Stimulated activated CD4-positive, alpha-beta T cell treated with anti-CD3 and anti-CD28 coated beads, Interleukin-4, amount 100 ng/mL, for 48 hours (primary cell): ENCODE results near the gene PNRC2.
"Not testable (repeated sequence)": the region's sequence is repeated elsewhere in the genome, so short reads cannot be mapped to it uniquely, and the experiment has no call there.

Experiments used
- DNase-seq, 2 donors: peaks; one replicate each; pipeline ENCODE4 v3.0.0-alpha.2; 2020; ENCODE audit warnings: low read depth in 2 of 2

PNRC2 gene

DNA sequence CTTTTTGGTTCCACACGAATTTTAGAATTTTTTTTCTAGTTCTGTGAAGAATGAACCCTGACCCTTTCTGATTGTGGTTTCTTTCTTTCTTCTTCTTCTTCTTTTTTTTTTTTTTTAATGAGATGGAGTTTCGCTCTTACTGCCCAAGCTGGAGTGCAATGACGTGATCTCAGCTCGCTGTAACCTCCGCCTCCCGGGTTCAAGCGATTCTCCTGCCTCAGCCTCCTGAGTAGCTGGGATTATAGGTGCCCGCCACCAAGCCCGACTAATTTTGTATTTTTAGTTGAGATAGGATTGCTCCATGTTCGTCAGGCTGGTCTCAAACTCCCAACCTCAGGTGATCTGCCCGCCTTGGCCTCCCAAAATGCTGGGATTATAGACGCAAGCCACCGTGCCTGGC is 32.4 kb downstream of the PNRC2 start:
- DNase-seq: not testable (repeated sequence)

- no peak for DNase-seq
These were observed 35.8 kb downstream of the PNRC2 start for GRCh38 chr1:23995431-23995837.

GRCh38 chr1:23996700-23997229 is 37.1 kb downstream of the PNRC2 start:
- no peak for DNase-seq

GRCh38 chr1:23997812-23998211 is 38.2 kb downstream of the PNRC2 start:
- DNase-seq: no peak

DNA sequence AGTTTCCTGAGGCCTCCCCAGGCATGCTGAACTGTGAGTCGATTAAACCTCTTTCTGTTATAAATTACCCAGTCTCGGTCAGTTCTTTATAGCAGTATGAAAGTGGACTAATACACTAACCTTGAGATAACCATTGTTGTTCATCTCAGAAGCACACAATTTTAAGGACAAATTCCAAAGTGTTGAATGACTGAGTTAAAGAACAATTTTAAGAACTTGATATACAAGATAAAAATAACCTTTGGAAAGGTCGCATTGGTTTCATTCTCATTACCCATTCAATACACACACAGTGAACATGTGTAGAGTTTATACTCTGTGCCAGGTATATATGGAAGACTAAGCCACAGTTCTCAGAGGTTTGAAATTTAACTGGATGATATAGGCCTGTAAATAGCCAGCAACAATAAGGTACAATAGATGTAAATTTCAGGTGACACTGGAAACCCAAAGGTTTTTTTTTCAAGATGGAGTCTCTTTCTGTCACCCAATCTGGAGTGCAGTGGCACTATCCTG is 39.6 kb downstream of the PNRC2 start:
- DNase-seq: no peak

DNA sequence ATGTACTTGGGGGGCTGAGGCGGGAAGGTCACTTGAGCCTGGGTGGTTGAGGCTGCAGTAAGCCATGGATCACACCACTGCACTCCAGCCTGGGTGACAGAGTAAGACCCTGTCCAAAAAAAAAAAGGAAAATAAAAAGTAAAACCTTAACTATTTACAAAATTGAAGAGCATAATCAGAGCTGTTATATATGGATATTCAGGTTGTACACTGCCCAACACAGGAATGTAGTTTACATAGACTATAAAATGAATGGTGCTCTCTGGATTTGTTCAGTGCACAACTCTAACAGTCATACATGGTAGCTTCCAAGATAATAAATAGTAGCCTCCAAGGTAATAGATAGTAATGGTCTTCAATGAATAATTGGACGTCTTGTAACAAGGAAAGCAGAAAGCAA is 43.1 kb downstream of the PNRC2 start:
- no peak for DNase-seq

DNA sequence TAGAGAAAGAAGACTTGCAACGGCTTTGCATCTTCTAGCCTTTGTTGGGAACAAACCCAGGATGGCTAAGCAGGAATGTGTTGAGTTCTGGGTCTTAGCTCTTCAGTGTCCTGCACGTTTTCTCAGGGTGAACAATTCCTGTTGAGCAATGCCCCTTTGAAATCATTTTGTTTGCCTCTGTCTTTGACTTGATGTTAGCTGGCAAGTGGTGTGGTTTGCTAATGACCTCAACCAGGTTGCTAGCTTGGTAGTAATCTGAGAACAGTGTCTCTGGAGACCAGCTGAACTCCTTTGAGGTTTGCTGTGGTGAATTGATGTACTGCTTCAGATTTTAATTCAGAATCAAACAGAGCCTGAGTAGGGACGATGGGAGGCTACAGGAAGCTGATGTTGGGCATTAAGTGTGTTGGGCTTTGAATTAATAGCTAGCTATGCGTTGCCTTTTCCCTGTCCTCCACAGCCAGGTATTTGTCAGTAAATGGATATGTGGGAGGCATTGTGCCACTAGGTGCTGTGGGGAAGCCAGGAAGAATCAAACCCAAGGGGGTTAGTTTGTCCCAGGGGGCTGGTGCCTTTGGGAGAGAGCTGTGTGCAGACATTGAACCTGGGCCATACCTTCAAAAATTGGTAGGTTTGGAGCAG is 43.8 kb downstream of the PNRC2 start:
- no peak for DNase-seq

GRCh38 chr1:24004132-24004531 is 44.5 kb downstream of the PNRC2 start:
- no peak for DNase-seq

GRCh38 chr1:24005163-24005562 is 45.5 kb downstream of the PNRC2 start:
- no peak for DNase-seq

- DNase-seq: no peak
These were observed 47.5 kb downstream of the PNRC2 start for GRCh38 chr1:24007079-24007478.

GRCh38 chr1:24008574-24009184 is 49.1 kb downstream of the PNRC2 start:
- DNase-seq: not testable (repeated sequence)

GRCh38 chr1:24009406-24009805 is 49.8 kb downstream of the PNRC2 start:
- DNase-seq: no peak

- no peak for DNase-seq
These were observed 51.0 kb downstream of the PNRC2 start for GRCh38 chr1:24010650-24011049.

DNA sequence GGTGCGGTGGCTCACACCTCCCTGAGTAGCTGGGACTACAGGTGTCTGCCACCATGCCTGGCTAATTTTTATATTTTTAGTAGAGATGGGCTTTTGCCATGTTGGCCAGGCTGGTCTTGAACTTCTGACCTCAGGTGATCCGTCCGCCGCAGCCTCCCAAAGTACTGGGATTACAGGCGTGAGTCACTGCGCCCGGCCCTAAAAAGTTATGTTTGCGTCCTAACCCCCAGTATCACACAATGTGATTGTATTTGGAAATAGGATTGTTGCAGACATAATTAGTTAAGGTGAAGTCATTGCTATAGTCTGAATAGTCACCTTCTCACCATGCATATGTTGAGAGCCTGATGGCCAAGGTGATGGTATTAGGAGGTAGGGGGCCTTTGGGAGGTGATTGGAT is 53.2 kb downstream of the PNRC2 start:
- DNase-seq: not testable (repeated sequence)
